Renal cortical epithelial cell (primary cell): ENCODE results near the gene MRGPRX1. TPM values are rescaled to one million over a fixed set of nuclear protein-coding genes. Genes with fewer than 3 reads are reported as not detected.

Source experiments
- total RNA-seq: library from RNA; depleted of rRNA; stranded (reverse); fragments of >200 nt; gene quantifications from 2 replicates; pipeline ENCODE4 v1.2.3, GENCODE V29; 2014

MRGPRX1 gene
- total RNA-seq, 1 donor from 2014 or later, result not detected

Other genes starting within 250 kb of the MRGPRX1 start
- 4.2 and 18.8 TPM in 2 replicates for gene TMEM86A, start 240.6 kb downstream of the MRGPRX1 start, total RNA-seq
- 0.35 and 0.45 TPM in 2 replicates for gene IGSF22, start 213.2 kb downstream of the MRGPRX1 start, total RNA-seq
- gene PTPN5, start 147.6 kb downstream of the MRGPRX1 start, total RNA-seq, result not detected in 2 replicates
- gene MRGPRX2, start 121.3 kb upstream of the MRGPRX1 start, total RNA-seq, result not detected in 2 replicates
- 28.5 and 63.6 TPM in 2 replicates for gene ZDHHC13, start 177.8 kb upstream of the MRGPRX1 start, total RNA-seq